Measurements from ENCODE around the gene MIA3. TPM values are rescaled to one million over a fixed set of nuclear protein-coding genes. Genes with fewer than 3 reads are reported as not detected.

MIA3 gene
- total and polyA plus RNA-seq, 9 of the 15 experiments (the other 6 are each of a cell fraction or from before 2014, with no cell fraction given), result 21.6 to 89.4 (median 40.8) TPM

DNA sequence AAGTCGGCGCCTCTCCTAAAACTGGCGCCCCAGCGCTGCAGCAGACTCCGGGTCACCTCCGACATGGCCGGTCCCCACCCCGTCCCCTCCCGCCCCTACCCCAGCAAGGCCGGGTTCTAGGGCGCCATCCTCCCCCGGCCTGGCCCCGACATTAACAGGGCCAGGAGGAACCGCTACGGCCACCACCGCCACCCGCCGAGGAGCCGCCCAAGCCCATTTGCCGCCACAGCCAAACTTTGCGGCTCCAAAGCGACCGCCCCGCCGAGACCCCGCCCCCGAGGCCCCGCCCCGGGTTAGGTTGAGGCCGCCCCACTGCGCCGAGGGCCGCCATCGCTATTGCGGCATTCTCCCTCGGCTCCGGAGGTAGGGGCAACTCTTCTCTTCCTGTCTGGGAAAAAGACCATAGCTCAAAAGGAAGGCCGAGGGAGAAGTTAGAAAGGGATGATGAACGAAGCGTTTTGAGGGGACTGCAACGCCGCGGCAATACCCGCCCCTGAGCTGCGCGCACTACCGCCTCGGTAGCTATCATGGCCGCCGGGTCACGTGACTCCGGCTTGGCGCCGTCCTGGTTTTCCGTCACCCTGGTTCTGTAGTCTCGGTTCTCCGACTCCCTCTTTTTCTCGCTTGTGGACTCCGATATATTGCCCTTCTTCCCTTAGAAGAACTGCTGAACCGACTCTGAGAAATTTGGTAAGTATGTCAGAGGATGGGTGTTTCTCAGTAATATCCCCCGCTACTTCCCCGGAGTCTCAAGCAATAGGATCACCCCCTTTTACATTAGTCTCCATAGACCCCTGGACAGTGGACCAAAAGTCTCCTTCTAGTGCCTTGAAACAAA is 94.6 kb downstream of the MIA3 start, which contains the start of the genes AIDA and BROX (continued):
- TF ChIP-seq SIX5 (IDR thresholded peaks at IDR 0.05; ENCODE audit: borderline replicate concordance in 1 of 2, insufficient read depth in 1 of 2, low read depth in 1 of 2, low read length in 2 of 2), result peak; percentile 57; a peak in 3 of 4 replicates
- no peak for TF ChIP-seq SOX6 (IDR thresholded peaks at IDR 0.05)
- 0 out of 2 replicates have a peak, but pooled peaks have one; percentile 7 for TF ChIP-seq RFX7 (CRISPR knock-in tag; IDR thresholded peaks at IDR 0.05)
- 0 out of 2 replicates have a peak, but pooled peaks have one; percentile 8 for TF ChIP-seq NFXL1 (CRISPR knock-in tag; IDR thresholded peaks at IDR 0.05)
- TF ChIP-seq POU5F1 (IDR thresholded peaks at IDR 0.05; ENCODE audit: borderline replicate concordance, low read depth, low read length, partially characterized antibody), result no peak
- peak; percentile 54 for TF ChIP-seq SMAD4 (CRISPR knock-in tag; conservative IDR thresholded peaks at IDR 0.05)
- peak; percentile 66; the same call in 1 of the 2 replicates for TF ChIP-seq MYBL2 (IDR thresholded peaks at IDR 0.05; ENCODE audit: low read depth)
- TF ChIP-seq MYBL2 (CRISPR knock-in tag; IDR thresholded peaks at IDR 0.05; ENCODE audit: borderline replicate concordance), result no peak
- no peak for TF ChIP-seq NR2F6 (CRISPR knock-in tag; IDR thresholded peaks at IDR 0.05)
- TF ChIP-seq KDM5B (IDR thresholded peaks at IDR 0.05; ENCODE audit: insufficient replicate concordance, low read depth, low read length), result peak; percentile 4
- TF ChIP-seq NR4A1 (CRISPR knock-in tag; IDR thresholded peaks at IDR 0.05), result peak; percentile 80; the same call in 1 of the 2 replicates
- TF ChIP-seq NR4A1 (tag; IDR thresholded peaks at IDR 0.05), result peak; percentile 93
- TF ChIP-seq, protein P1, sequence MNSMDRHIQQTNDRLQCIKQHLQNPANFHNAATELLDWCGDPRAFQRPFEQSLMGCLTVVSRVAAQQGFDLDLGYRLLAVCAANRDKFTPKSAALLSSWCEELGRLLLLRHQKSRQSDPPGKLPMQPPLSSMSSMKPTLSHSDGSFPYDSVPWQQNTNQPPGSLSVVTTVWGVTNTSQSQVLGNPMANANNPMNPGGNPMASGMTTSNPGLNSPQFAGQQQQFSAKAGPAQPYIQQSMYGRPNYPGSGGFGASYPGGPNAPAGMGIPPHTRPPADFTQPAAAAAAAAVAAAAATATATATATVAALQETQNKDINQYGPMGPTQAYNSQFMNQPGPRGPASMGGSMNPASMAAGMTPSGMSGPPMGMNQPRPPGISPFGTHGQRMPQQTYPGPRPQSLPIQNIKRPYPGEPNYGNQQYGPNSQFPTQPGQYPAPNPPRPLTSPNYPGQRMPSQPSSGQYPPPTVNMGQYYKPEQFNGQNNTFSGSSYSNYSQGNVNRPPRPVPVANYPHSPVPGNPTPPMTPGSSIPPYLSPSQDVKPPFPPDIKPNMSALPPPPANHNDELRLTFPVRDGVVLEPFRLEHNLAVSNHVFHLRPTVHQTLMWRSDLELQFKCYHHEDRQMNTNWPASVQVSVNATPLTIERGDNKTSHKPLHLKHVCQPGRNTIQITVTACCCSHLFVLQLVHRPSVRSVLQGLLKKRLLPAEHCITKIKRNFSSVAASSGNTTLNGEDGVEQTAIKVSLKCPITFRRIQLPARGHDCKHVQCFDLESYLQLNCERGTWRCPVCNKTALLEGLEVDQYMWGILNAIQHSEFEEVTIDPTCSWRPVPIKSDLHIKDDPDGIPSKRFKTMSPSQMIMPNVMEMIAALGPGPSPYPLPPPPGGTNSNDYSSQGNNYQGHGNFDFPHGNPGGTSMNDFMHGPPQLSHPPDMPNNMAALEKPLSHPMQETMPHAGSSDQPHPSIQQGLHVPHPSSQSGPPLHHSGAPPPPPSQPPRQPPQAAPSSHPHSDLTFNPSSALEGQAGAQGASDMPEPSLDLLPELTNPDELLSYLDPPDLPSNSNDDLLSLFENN (IDR thresholded peaks at IDR 0.05; ENCODE audit: low read depth in 2 of 2, low read length in 2 of 2), result peak in 1 of 2 experiments; percentile 55; a peak in 1 of 4 replicates
- no peak for TF ChIP-seq SMARCA4 (IDR thresholded peaks at IDR 0.05)
- TF ChIP-seq FOXJ2 (tag; IDR thresholded peaks at IDR 0.05), result peak; percentile 44; the same call in 1 of the 2 replicates
- peak; percentile 93 for TF ChIP-seq ZBTB1 (CRISPR knock-in tag; IDR thresholded peaks at IDR 0.05; ENCODE audit: borderline replicate concordance, low read depth)
- no peak for TF ChIP-seq BCOR (IDR thresholded peaks at IDR 0.05)
- TF ChIP-seq, protein P2, sequence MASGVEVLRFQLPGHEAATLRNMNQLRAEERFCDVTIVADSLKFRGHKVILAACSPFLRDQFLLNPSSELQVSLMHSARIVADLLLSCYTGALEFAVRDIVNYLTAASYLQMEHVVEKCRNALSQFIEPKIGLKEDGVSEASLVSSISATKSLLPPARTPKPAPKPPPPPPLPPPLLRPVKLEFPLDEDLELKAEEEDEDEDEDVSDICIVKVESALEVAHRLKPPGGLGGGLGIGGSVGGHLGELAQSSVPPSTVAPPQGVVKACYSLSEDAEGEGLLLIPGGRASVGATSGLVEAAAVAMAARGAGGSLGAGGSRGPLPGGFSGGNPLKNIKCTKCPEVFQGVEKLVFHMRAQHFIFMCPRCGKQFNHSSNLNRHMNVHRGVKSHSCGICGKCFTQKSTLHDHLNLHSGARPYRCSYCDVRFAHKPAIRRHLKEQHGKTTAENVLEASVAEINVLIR (CRISPR knock-in tag; IDR thresholded peaks at IDR 0.05), result peak; percentile 71
- no peak for TF ChIP-seq ETV6 (IDR thresholded peaks at IDR 0.05; ENCODE audit: borderline replicate concordance in 1 of 2, low read depth in 2 of 2, low read length in 1 of 2)
- TF ChIP-seq ETV6 (CRISPR knock-in tag; IDR thresholded peaks at IDR 0.05; ENCODE audit: borderline replicate concordance), result no peak
- TF ChIP-seq POLR2A (conservative IDR thresholded peaks at IDR 0.05), result no peak
- no peak for TF ChIP-seq NR3C1 (CRISPR knock-in tag; IDR thresholded peaks at IDR 0.05)
- TF ChIP-seq ZNF263 (CRISPR knock-in tag; IDR thresholded peaks at IDR 0.05; ENCODE audit: borderline replicate concordance), result no peak; the same call in 1 of the 2 replicates
